HG03520 (cell line): ENCODE measurements around the gene ZNF343.
"Not testable (repeated sequence)": the region's sequence is repeated elsewhere in the genome, so short reads cannot be mapped to it uniquely, and the experiment has no call there.

Experiments
- ATAC-seq: cut with Tn5 transposase; IDR thresholded peaks from one replicate; pipeline ENCODE4 v1.9.1; 2021; ENCODE audit warnings: mild to moderate bottlenecking, moderate library complexity; ENCODE audit not compliant: unreplicated experiment

Gene ZNF343

DNA sequence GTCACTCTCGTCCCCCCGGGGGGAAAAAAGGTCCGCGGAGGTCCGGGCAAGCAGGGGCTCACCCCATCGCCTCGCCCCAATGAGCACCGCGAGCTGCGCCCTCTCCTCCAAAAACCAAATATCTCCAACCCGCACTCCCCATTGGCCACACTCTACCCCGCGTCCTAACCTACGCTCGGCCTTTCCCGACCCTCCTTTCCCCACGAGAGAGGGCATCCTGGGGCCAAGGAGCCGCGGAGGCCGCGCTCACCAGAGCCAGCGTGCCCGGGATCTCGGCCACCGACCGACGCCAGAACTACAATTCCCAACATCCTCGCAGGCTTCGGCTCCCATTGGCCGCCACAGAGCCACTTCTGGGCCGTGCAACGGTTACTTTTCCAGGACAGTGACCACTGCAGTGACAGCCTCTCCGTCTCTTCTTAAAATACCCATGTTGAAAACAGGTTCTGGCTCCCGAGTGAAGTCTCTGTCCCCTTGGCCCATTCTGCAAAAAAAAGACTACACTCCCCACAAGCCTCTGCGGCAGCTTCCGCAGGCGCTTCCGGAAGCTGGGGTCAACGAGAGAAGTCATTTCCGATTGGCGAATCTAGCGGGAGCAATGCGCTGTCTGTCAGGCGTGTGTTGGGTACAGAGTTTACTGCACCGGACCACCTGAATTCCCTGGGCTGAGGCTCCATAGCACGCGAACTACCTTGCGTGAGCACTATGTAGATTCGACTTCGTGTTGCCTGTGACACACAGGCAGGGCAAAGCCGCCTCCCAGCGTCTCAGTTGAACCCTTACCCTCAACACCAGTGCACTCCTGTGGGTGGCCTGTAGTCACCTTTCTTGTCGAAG, at the start of gene ZNF343:
TSS of gene ZNF343 (minus strand) at position 285 of the 837 bp plus-strand sequence. CDS start 15,020 bp downstream, outside the sequence.
- ATAC-seq: peak; percentile 92

DNA sequence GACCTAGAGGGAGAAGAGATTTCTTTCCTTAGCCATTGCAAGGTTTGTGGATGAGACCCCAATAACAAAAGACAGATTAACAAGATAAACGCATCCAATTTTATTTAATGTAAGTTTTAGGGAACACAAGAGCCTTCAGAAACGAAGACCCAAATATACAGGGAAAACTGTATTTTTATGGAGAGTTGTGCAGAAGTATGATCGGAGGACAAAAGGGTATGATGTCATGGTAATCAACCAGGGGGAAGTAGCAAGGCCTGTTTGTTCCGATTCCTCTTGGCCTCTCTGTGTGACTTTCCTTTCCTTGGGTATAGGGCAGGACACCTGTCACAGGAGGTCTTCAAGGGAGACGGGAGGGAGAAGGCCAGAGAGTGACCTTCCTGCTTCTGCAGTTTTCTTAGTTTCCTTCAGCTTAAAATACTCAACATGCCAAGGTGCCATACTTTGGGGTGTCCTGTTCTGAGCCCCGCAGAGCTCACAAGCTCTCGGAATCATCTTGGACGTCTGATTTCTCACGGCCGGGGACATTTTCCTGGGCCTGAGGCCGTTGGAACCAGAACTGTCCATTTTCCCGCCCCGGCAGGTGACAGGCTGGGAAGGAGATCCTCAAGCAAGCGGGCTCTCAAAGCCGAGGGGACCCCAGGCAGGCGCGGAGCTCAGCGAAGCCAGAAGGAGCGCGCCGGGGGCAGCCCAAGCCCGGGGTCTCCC, 49.3 kb upstream of the ZNF343 start:
- no peak for ATAC-seq

DNA sequence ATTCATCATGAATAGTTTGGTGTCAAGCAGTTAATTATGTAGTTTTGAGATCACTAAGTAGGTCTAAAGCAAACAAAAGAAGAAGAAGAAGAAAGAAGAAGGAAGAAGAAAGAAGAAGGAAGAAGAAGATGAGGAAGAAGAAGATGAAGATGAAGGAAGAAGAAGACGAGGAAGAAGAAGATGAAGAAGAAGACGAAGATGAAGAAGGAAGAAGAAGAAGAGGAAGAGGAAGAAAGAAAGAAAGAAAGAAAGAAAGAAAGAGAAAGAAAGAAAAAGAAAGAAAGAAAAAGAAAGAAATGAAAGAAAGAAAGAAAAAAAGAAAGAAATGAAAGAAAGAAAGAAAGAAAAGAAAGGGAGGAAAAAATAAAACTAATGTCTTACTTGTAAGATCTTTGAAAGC, 36.9 kb upstream of the ZNF343 start:
- ATAC-seq: no peak

DNA sequence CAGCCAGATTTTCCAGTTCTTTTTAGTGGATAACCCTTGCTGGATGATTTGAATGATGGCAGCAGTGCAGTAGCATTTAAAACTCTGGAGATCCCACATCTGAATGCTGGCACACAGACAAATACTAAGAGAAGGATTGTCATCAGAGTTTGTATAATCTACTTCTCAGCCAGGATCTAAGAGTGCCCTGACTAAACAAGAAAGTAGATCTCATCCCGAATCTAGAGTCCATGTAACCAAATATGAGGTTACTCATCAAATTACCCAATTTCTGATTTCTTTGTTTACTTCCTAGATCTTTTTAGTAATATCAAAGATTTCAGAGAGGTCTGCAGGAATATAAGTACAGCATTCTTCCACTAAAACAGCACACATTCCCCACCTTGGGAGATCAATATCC, 35.5 kb upstream of the ZNF343 start:
- no peak for ATAC-seq

DNA sequence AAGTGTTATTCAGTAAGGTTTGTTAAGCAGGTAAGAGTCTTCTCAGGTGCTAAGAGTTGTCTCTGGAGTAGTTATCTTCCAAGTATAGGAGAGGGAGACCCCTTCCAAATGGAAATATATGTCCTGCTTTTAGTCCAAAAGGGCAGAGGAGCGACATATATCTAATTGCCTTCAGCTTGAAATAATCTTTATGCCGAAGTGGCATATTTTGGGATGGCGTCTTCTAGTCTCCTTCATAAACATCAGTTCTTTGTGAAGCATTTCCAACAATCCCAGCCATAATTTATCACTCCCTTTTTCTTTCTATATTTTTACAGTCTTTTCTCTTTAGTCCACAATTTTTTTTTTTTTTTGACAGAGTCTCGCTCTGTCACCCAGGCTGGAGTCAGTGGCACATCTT, 33.6 kb upstream of the ZNF343 start:
- ATAC-seq: no peak

DNA sequence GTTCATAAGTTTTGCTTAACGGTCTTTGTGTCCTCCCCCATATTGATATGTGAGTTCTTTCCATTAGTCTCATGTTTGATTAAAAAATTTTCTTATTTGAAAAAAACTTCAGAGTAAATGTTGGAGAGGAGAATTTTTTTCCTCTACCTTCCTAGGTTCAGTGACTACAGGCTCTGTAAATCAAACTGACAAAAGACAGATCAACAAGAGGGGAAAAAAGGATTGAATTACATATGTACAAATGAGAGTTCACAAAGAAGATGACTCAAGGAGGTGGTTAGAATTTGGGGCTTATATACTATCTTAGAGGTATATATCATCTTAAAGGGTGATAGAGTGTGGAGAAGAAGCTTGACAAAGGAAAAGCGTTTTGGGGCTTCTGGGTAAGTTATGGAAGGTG, 33.2 kb upstream of the ZNF343 start:
- no peak for ATAC-seq

DNA sequence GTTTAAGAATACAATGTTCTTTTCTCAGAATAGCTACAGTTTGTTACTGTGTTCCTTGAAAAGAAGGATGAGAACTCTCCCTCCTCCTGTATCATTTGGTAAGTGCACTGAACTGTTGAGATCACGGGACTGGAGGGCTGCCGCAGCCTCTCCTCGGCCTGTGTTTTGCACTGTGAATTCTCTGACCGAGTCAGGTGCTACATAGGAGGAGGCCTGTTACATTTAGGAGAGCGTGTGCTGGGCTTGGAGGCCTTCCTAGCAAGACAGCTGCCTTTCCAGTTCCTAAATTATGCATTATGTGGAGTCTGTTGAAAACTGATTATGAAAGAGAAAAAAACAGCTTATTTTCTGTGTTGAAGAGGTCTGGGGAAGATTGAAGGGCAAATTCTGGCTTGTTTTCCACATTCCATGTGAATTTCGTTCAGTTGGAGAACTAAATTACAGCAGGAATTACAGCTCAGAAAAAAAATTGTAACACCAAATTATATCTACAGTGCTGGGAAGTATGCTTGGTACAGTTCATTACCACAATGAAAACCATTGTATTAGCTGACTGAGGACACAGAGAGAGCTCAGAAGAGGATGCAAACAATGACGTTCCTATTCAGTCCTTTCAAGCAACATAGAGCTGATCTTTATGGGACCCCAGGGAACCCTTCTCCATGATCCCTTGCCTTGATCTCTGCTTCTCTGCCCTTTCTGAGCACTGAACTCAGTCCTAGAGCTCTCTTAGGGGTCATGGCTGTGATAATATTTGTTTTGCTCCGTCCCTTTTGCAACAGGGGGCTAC, 30.4 kb upstream of the ZNF343 start:
- no peak for ATAC-seq

DNA sequence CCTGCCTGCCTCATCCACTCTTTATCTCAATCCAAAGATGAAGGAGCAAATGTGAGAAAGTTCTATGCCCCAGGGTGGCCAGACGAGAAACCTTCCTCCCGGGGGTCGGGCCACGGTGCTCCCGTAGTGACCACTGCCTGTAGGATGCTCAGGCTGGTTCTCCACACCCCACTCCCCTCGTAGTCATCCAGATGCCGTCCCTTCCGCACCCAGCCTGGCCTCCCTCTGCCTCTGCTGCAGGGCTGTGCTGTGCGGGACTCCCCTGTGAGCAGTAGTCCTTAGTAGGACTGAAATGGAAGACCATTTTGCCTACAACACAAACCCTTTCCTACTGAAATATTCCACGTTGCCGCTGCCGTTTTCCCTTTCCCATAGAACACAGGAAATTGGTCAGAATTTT, 29.6 kb upstream of the ZNF343 start:
- ATAC-seq: no peak

DNA sequence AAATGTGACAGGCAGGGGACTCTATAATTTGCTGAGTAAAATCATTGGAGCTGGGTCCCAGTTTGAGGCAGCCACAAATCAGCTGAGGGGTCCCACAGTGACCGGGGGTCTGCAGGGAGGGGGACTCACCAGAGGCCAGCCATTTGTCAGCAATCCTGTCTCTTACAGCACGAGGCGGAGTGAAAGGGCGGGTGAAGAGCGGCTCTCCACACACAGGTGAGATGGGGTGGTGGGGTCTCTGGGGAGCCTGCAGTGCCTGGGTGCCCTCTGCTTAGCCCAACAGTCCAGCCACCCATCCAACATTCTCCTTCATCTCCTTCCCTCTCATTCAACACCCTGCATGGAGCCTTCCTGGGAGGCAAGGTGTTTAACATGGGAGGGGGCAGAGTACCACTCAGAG, 28.4 kb upstream of the ZNF343 start:
- no peak for ATAC-seq

DNA sequence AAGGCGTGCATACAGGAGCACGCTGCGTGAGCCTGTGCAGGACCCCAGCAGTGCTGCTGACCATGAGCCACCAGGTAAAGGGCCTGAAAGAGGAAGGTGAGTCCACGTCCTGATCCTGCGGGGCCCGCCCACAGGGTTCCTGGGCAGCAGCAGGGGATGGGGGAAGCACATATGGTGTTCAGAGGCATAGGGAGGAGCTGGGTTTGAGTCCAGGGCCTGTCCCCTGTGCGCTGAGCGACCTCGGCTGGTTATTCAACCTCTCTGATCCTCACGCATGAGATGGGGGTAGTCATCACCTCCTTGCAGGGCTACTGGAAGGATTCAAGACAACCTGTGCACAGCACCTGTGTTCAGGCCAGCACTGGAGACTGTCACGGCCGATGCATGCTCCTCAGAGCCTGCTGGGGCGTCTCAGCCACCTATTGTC, 27.9 kb upstream of the ZNF343 start, which contains the start of gene TMC2:
TSS of gene TMC2 (plus strand) at position 14 of the 427 bp plus-strand sequence. CDS start at position 63, 49 bp downstream.
- ATAC-seq: no peak

DNA sequence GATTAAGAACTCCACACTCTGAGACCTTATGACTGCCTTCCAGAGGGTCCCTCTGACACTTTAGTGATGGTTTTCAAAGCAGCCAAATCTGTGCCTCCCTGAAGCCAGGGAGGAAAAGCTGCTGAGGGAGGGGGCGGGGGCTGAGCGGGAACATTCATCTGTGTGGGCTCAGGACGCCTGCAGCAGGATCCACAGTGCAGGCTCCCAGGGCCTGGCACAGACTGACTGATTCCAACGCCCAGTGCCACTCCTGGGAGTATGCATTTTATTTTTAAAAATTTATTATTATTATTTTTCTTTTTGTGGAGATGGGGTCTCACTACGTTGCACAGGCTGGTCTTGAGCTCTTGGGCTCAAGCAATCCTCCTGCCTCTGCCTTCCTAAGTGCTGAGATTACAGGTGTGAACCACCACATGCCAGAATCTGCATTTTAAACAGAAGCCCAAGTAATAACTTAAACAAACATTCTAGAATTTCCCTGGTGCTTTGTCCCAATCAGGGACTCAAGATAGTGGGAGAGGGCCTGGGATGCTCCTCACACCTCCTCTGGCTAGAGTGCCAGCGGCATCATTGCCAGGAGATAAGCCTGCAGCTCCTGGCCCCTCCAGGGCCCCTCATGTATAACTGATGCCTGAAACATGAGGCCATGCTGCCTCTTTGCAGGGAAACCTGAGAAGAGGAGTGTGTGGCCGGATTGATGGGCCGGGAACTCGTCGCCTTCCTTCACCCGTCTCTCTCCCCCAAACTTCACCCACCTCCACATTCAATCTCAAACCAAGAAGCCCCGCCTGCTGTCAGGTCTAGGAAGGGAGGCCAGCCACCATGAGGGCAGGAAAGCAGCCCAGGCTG, 27.2 kb upstream of the ZNF343 start:
- ATAC-seq: no peak

DNA sequence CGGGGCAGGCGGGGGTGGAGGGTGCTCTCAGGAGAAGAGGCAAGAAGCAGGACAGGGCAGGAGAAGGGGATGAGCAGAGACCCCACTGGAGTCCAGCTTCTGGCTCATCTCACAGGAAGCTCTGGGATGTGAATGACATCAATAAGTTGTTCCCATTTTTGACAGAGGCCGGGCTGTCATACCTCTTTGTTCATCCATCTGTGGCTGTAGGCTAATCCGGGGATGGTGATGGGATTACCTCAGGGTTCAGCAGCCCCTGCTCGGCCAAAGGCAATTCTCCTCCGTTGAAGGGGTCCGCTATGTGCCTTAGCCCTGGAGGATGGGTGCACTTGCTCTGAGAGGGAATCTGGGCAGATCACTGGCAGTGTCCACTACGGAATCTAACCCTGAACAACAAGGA, 24.4 kb upstream of the ZNF343 start:
- ATAC-seq: no peak

DNA sequence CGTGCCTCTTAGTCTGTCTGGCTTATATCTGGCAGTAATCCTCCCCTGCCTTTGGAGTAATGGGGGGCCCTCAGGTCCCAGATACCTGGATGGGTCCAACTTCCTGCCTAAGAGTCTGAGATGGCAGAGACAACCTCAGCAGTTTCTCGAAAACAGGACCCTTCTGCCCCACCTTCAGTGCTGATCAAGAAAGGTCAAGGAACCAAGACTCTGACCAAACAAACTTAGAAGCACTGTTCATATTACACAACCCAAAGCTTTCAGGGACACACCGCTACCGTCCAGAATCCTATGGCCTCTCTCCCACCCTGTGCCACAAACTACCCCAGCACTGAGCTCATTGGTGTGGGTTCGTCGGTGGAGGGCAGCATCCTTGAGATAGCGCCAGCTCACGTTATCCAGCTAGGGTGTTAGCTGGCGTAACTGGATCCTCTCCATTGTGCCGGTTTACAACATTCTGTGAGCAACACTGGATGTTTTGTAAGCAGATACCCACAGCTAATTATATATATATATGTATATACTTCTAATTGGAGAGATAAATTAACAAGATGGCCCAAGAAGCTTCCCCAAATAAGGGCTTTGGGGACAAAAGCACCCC, 20.1 kb upstream of the ZNF343 start:
- no peak for ATAC-seq

DNA sequence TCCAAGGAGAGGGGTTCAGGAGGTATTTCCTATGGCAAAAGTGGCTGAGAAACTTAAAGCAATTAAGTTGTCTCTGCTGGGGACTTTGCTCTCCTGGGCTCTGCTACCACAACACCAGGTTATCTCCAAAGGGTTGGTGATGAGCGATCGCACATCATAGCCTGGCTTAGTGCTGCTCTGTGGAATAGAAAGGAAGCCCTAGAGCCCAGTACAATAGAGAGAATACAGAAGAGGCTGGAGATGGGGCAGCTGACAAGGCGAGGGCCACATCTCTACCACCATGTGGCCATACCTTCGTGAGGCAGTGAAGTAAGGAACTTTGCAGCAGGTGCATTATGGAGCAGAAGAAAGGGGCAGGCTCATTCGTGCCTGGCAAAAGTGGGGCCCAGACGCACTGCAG, 19.0 kb upstream of the ZNF343 start:
- ATAC-seq: no peak

DNA sequence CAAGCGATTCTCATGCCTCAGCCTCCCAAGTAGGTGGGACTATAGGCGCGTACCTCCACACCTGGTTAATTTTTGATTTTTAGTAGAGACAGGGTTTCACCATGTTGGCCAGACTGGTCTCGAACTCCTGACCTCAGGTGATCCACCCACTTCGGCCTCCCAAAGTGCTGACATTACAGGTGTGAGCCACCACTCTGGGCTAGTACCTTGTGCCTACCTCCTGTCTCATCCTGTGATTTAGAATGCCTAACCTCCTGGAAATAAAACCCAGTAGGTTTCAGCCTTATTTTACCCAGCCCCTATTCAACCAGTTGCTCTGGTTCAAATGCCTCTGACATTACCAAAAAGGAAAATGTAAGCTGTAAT, 17.5 kb upstream of the ZNF343 start:
- not testable (repeated sequence) for ATAC-seq

DNA sequence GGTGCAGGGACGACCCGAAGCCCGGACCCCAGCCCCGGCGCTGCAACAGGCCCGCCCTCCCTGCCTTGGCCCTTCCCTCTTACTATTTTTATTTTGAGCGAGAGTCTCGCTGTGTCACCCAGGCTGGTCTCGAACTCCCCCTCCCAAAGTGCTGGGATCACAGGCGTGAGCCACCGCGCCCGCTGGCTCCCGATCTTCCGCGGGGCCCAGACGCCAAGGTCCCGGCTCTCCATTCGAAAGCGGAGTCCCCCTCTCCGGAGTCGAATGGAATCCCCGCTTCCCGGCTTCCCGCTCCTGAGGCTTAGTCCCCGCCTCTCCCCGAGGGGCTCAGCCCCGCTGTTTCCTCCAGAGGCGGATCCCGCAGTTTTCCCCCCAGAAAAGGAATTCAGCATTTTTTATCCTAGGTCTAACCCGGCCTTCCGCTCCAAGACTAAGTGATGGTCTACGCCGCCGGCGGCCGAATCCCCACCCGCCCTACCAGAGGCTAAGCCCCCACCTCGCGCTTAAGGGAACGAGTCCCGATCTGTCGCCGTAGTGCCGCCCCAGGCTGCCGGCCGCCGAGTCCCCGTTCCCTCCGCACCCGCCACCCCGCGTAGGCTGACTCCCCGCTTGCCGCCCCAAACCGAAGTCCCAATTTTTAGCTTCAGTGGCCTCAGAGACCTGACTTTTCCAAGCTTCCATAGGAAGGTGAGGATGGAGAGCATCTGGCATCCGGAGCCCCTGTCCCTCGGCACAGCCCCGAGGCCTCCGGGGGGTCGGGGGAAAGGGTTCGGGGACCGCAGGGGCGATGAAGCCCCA, 16.2 kb upstream of the ZNF343 start:
- ATAC-seq: no peak

DNA sequence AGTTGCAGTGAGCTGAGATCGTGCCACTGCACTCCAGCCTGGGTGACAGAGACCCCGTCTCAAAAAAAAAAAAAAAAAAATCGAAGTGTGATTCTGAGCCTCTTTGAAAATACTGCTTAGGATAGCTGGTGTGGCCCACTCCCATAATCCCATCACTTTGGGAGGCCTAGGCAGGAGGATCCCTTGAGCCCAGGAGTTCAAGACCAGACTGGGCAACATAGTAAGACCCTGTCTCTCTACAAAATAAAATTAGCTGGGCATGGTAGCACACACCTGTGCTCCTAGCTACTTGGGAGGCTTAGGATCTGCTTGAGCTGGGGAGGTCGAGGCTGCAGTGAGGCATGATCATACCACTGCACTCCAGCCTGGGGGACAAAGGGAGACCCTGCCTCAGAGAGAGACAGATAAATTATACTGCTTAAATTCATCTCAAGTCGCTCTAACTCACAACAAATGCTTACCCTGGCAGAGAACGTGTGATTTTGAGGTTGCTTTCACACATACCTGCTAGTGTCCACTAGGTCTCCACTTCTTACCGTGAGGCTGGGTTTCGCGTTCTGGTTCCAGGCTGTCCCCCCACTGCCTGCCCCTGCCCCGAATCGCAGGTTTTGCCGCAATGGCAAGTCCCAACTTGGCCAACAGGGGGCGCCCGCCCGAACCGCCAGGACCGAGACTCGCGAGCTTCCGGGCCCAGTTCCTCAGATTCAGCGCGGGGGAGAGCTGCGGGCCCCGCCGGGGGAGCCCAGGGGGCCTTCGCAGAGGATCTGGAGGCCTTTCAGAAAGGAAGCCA, 15.4 kb upstream of the ZNF343 start:
- no peak for ATAC-seq

DNA sequence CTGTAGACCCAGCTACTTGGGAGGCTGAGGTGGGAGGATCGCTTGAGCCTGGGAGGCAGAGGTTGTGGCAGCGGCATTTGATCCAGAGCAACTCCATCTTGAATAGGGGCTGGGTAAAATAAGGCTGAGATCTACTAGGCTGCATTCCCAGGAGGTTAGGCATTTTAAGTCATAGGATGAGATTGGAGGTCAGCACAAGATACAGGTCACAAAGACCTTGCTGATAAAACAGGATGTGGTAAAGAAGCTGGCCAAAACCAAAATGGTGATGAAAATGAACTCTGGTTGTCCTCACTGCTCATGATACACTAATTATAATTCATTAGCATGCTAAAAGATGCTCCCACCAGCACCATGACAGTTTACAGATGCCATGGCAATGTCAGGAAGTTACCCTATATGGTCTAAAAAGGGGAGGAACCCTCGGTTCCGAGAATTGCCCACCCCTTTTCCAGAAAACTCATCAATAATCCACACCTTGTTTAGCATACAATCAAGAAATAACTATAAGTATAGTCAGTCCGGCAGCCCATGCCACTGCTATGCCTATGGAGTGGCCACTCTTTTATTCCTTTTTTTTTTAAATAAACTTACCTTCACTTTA, 14.2 kb upstream of the ZNF343 start:
- ATAC-seq: not testable (repeated sequence)
